Stomach (tissue), 9 donors: Measurements from ENCODE around the gene POLR2L. TPM values are rescaled to one million over a fixed set of nuclear protein-coding genes. Genes with fewer than 3 reads are reported as not detected.

Experiments
- DNase-seq, 2 donors: peaks; one replicate each; pipeline versions ENCODE4 v3.0.0 to v3.0.0-alpha.2; 2013 to 2019
- H3K27ac ChIP-seq, 5 donors: fragments of 200-600 bp in 4 of 5; sonication (generic) in 4 of 5; one replicate each; pipeline ENCODE4 v1.5.1; 2013 to 2019; ENCODE audit warnings: mild to moderate bottlenecking in 1 of 5, moderate library complexity in 1 of 5
- H3K27me3 ChIP-seq, 3 donors: fragments of 200-600 bp; sonication (generic); one replicate each; pipeline ENCODE4 v1.5.1; 2017 to 2019; ENCODE audit warnings: mixed run types in 1 of 3
- H3K36me3 ChIP-seq, 4 donors: fragments of 200-600 bp; sonication (generic); 1 replicate in 3 of 4; 2 replicates in 1 of 4; pipeline ENCODE4 v1.5.1; 2016 to 2019
- H3K4me1 ChIP-seq, 4 donors: fragments of 200-600 bp; sonication (generic); one replicate each; pipeline ENCODE4 v1.5.1; 2016 to 2019
- H3K4me3 ChIP-seq, 4 donors: fragments of 200-600 bp; sonication (generic) in 3 of 4; one replicate each; pipeline ENCODE4 v1.5.1; 2016 to 2019; ENCODE audit warnings: mild to moderate bottlenecking in 1 of 4
- H3K9me3 ChIP-seq, 4 donors: fragments of 200-600 bp; sonication (generic); one replicate each; pipeline ENCODE4 v1.5.1; 2016 to 2019
- EP300 ChIP-seq: sonication (generic); formaldehyde crosslinking; IDR thresholded peaks from one replicate; pipeline ENCODE4 v1.6.1; 2017; ENCODE audit warnings: antibody characterized with exemption
- POLR2A ChIP-seq, 4 donors: fragments of 450-650 bp; IDR thresholded peaks; one replicate each; pipeline ENCODE4 v1.6.1; 2016; ENCODE audit warnings: antibody characterized with exemption in 4 of 4, control low read depth in 2 of 4, mild to moderate bottlenecking in 1 of 4, moderate library complexity in 1 of 4
- POLR2AphosphoS5 ChIP-seq, 3 donors: sonication (generic); formaldehyde crosslinking; IDR thresholded peaks; one replicate each; pipeline ENCODE4 v1.6.1; 2016; ENCODE audit warnings: antibody characterized with exemption in 3 of 3
- WGBS, 5 donors: extraction: QIAGEN DNeasy Blood & Tissue Kit in 3 of 5; methylation state at CpG; one replicate each; pipeline versions ENCODE4 v1.1.5 to v1.1.7; 2013 to 2018; 5-methylcytosine and 5-hydroxymethylcytosine counted together
- intact Hi-C: fragments of 100-400 bp; cut with DNase I; formaldehyde crosslinking; loops from one replicate; pipeline ENCODE4 v1.15.1; 2023; ENCODE audit warnings: low total_unique reads
- polyA plus RNA-seq, 3 donors: library from polyadenylated mRNA; stranded (reverse); fragments of 200-250 nt; gene quantifications; one replicate each; pipeline ENCODE4 v1.2.3, GENCODE V29; 2013
- total RNA-seq, 5 donors: library from RNA; depleted of rRNA; stranded (reverse); fragments of >200 nt; gene quantifications; one replicate each; pipeline versions ENCODE4 v1.1.0 to v1.2.3, GENCODE V29; 2014 to 2016
- TF ChIP-seq, protein P1 (sequence below), 7 experiments: fragments of 450-650 bp in 4 of 7; fragments of 200-600 bp in 3 of 7; sonication (generic) in 3 of 7; IDR thresholded peaks; one replicate each; pipeline ENCODE4 v1.5.1; 2016 to 2019; ENCODE audit warnings: antibody characterized with exemption in 7 of 7, control low read depth in 2 of 7, mild to moderate bottlenecking in 1 of 7
- donor health status: healthy with polysubstance abuse.
- donor health status: Bipolar disorder and iron deficiency.
- donor health status: healthy.

POLR2L gene
- total and polyA plus RNA-seq, 8 donors, result 13.8 to 407 (median 110) TPM

DNA sequence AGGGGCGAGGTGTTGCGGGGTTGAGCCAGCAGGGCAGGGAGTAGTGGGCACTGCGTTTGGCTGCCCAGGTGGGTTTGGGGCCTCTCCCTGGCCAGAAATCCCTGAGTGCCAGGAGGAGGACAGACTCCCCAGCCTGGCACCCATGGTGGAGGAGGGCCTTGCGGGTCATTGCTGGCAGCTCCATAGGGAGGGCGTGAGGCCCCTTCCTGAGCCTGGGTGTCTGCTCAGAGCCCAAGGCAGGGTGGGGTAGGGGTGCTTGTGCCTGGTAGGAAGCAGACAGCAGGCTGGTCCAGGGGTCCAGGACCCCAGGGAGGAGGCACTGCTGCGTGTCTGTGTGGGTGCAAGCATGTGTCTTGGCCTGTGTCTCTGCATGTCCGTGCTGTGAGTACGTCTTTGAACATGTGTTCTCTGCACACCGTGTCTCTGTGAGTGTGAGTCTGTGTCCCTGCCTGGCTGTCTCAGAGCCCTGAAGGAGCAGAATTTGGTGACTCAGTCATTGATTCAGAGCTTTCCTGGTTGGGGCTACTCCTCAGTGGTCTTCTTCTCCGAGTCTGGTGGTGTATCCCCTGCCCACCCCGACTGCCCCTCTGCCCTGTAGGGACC, 4.3 kb upstream of the POLR2L start:
- no peak for DNase-seq
- H3K36me3 ChIP-seq, result peaks cover 0 to 5% (median 0%) of the 10 kb centered on the region in 4 donors
- no peak overlapping the region for H3K4me3 ChIP-seq
- peaks cover 0 to 42% (median 25%) of the 10 kb centered on the region in 3 donors for H3K27me3 ChIP-seq
- intact Hi-C loops, result loop anchor here (5.0 kb wide), 1 partner anchor 206 kb away; no protein-coding TSS in a partner anchor
- WGBS, 5 donors, result 70 to 79% (median 76%) methylated on average over 9 to 11 of the region's 11 CpGs
- no peaks in the 10 kb centered on the region for H3K9me3 ChIP-seq
- H3K4me1 ChIP-seq, result peaks cover 55 to 89% (median 83%) of the 10 kb centered on the region in 4 donors
- H3K27ac ChIP-seq, result peak overlapping the region in 3 of 5 donors; percentile 92 to 97 (median 92)
- TF ChIP-seq POLR2AphosphoS5 (IDR thresholded peaks at IDR 0.05) (no peak), EP300 (no peak), POLR2A (IDR thresholded peaks at IDR 0.05) (no peak)
- TF ChIP-seq, protein P1, sequence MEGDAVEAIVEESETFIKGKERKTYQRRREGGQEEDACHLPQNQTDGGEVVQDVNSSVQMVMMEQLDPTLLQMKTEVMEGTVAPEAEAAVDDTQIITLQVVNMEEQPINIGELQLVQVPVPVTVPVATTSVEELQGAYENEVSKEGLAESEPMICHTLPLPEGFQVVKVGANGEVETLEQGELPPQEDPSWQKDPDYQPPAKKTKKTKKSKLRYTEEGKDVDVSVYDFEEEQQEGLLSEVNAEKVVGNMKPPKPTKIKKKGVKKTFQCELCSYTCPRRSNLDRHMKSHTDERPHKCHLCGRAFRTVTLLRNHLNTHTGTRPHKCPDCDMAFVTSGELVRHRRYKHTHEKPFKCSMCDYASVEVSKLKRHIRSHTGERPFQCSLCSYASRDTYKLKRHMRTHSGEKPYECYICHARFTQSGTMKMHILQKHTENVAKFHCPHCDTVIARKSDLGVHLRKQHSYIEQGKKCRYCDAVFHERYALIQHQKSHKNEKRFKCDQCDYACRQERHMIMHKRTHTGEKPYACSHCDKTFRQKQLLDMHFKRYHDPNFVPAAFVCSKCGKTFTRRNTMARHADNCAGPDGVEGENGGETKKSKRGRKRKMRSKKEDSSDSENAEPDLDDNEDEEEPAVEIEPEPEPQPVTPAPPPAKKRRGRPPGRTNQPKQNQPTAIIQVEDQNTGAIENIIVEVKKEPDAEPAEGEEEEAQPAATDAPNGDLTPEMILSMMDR (IDR thresholded peaks at IDR 0.05), result no peak

DNA sequence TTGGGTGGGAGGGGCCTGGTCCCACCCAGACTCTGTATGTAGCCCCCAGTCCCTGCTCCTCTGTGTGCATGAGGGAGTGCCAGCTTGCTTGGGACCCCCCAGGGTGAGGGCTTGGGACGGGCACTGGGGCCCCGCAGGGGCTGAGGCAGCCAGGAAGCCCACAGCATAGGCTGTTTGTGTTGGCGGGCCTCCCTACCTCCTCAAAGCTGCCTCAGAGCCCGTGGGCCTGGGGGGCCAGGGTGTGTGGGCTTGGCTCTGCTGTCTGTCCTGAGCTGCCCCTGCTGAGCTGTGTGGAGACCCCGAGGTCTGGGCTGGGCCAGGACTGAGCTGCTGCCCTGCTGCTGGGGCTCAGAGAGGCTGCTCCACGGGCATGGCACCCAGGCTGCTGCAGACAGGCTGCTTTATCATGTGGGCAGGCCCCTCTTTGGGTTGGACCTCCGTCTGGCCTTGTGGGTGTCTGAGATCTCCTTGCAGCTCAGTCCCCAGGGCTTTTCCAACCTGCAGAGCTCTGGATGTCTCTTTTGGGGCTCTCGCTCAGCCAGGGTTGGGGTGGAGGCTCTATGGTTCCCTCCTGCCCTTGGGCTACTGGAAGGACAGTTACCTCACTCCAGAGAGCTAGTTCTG, 3.7 kb upstream of the POLR2L start:
- intact Hi-C loops, result loop anchor here (5.0 kb wide), 1 partner anchor 206 kb away; no protein-coding TSS in a partner anchor
- Histone ChIP-seq H3K4me3 (peak overlapping the region in 1 of 4 donors; percentile 99), H3K27ac (peak overlapping the region in 3 of 5 donors; percentile 92 to 97 (median 92)), H3K4me1 (peaks cover 59 to 90% (median 84%) of the 10 kb centered on the region in 4 donors), H3K9me3 (no peaks in the 10 kb centered on the region), H3K36me3 (peaks cover 0 to 7% (median 0%) of the 10 kb centered on the region in 4 donors), H3K27me3 (peaks cover 0 to 39% (median 24%) of the 10 kb centered on the region in 3 donors)
- no peak for DNase-seq
- WGBS, 5 donors, result 42 to 100% (median 47%) methylated on average over 1 to 8 of the region's 8 CpGs
- TF ChIP-seq POLR2A (IDR thresholded peaks at IDR 0.05) (no peak), POLR2AphosphoS5 (IDR thresholded peaks at IDR 0.05) (no peak), EP300 (no peak)
- TF ChIP-seq, protein P1 (IDR thresholded peaks at IDR 0.05), result no peak

DNA sequence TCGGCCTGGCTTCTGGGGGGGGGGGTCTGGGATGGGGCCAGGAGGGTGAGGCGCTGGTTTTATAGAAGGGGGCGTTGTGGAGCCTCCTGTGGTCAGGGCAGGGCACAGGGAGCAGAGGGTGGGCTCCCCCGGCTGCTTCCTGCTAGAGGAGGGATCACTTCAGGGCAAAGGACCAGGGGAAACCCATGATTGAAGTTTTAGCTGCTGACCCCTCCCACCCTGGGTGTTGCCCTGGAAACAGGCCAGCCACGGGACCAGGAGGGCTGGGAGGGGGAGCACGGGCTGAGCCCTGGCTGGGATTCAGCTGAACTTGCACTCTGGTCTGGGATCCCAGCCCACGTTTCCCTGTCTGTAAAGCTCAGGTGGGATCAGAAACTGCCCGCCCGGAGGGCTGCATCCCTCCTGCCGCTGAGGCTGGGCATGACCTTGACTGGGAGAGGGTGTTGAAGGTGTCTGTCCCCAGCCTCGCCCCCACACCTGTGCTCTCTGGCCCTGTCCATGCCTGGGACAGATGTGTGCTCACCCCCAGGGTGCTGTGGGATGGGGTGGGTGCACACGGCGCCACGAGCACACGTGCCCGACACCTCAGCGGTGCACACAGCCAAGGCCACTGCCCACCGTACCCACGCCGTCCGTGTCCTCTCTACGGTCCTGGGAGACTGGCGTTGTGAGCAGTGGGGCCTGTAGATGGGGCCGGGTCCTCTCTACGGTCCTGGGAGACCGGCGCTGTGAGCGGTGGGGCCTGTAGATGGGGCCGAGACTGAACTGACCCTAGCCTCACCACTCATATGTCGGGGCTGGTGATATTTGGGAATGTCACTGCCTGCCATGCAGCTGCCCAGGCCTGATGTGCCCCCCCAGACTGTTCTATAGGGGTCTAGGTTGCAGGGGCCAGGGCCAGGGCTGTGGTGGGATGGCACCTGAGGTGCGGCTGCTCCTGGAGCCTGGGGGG, 2.6 kb upstream of the POLR2L start:
- H3K9me3 ChIP-seq, result no peaks in the 10 kb centered on the region
- WGBS, 5 donors, result 12 to 34% (median 32%) methylated on average over 17 to 31 of the region's 31 CpGs
- intact Hi-C loops, result loop anchor here (5.0 kb wide), 1 partner anchor 207 kb away; no protein-coding TSS in a partner anchor
- TF ChIP-seq POLR2A (IDR thresholded peaks at IDR 0.05) (no peak), POLR2AphosphoS5 (IDR thresholded peaks at IDR 0.05) (peak in 2 of 3 donors; percentile 56 to 63), EP300 (no peak)
- TF ChIP-seq, protein P1 (IDR thresholded peaks at IDR 0.05), result no peak
- DNase-seq, result peak; percentile 77 to 95
- peaks cover 59 to 90% (median 84%) of the 10 kb centered on the region in 4 donors for H3K4me1 ChIP-seq
- H3K27ac ChIP-seq, result peak overlapping the region; percentile 76 to 97 (median 92)
- H3K4me3 ChIP-seq, result peak overlapping the region; percentile 75 to 99 (median 95)
- peaks cover 0 to 29% (median 14%) of the 10 kb centered on the region in 3 donors for H3K27me3 ChIP-seq
- H3K36me3 ChIP-seq, result peaks cover under 1 to 17% (median 8%) of the 10 kb centered on the region in 4 donors
